HepG2 (cell line): ENCODE results near the gene DDX1. TPM values are rescaled to one million over a fixed set of nuclear protein-coding genes. Genes with fewer than 3 reads are reported as not detected.

ENCODE experiments used
- ATAC-seq: fragments of 200-7000 bp; cut with Tn5 transposase; 3 replicates; pipeline ENCODE4 v1.9.1; 2020; ENCODE audit warnings: mild to moderate bottlenecking, moderate library complexity
- BruUV-seq: library from RNA; stranded (reverse); fragments of 400-500 nt; replicated peaks from 2 replicates; lab custom pipeline; 2021; lab: Mats Ljungman, UMichigan
- CTCF ChIA-PET: fragments of 300-600 bp; formaldehyde crosslinking; extraction: SDS; loops from one replicate; lab custom pipeline; 2021; ENCODE audit warnings: low total read pairs, inconsistent platforms, low intra/inter-chr PET ratio; lab: Yijun Ruan, JAX
- POLR2A ChIA-PET: fragments of 350-600 bp; sonication (Branson Sonifier 250); formaldehyde crosslinking; loops from one replicate; lab custom pipeline; 2020; ENCODE audit warnings: antibody characterized with exemption, inconsistent platforms; lab: Yijun Ruan, JAX
- DNase-seq: peaks from one replicate; pipeline ENCODE4 v3.0.0-alpha.2; 2015; ENCODE audit warnings: low spot score
- FAIRE-seq: peaks from 3 replicates; lab custom pipeline; 2011; peaks lifted over from hg19 to GRCh38; lab: Jason Lieb, UNC
- H2AFZ ChIP-seq: one replicate; pipeline ENCODE4 v1.6.1; 2011; ENCODE audit warnings: low read length, inconsistent platforms
- H3K27ac ChIP-seq: fragments of 300-600 bp; 3 replicates; pipeline ENCODE4 v1.8.0; 2011; ENCODE audit warnings: mixed run types, mild to moderate bottlenecking, mixed read lengths, low read length, inconsistent platforms; ENCODE audit not compliant: insufficient read depth; ENCODE audit errors: extremely low read length
- H3K27me3 ChIP-seq, 2 experiments: fragments of 200-600 bp in 1 of 2; 2 replicates in 1 of 2; 3 replicates in 1 of 2; pipeline versions ENCODE4 v1.6.0 to v1.8.0; 2011; ENCODE audit warnings: low read length in 2 of 2, mild to moderate bottlenecking in 2 of 2, moderate library complexity in 2 of 2, inconsistent platforms in 1 of 2; ENCODE audit not compliant: insufficient read depth in 2 of 2, control insufficient read depth in 1 of 2
- H3K36me3 ChIP-seq, 2 experiments: fragments of 200-600 bp in 1 of 2; replicated peaks in 1 of 2; 2 replicates in 1 of 2; 3 replicates in 1 of 2; pipeline versions ENCODE4 v1.5.1 to v1.8.0; 2011; ENCODE audit warnings: low read length in 2 of 2, inconsistent platforms in 1 of 2; ENCODE audit not compliant: insufficient read depth in 2 of 2, control insufficient read depth in 1 of 2
- H3K4me1 ChIP-seq: 2 replicates; pipeline ENCODE4 v1.5.1; 2012; ENCODE audit warnings: low read length, inconsistent platforms; ENCODE audit not compliant: insufficient read depth
- H3K4me2 ChIP-seq: 2 replicates; pipeline ENCODE4 v1.6.0; 2011; ENCODE audit warnings: low read depth, low read length, inconsistent platforms
- H3K4me3 ChIP-seq, 3 experiments: fragments of 200-600 bp in 1 of 3; sonication (generic), shearing (Covaris generic) in 1 of 3; replicated peaks in 1 of 3; 2 replicates each; pipeline ENCODE4 v1.5.1; 2011 to 2016; ENCODE audit warnings: low read length in 3 of 3, inconsistent platforms in 2 of 3, low read depth in 2 of 3, mild to moderate bottlenecking in 2 of 3, control low read depth in 1 of 3, mixed read lengths in 1 of 3; ENCODE audit not compliant: insufficient read depth in 1 of 3
- H3K79me2 ChIP-seq: one replicate; pipeline ENCODE4 v1.6.1; 2011; ENCODE audit warnings: low read length, inconsistent platforms; ENCODE audit not compliant: insufficient read depth
- H3K9ac ChIP-seq: 2 replicates; pipeline ENCODE4 v1.6.0; 2011; ENCODE audit warnings: mild to moderate bottlenecking, low read depth, low read length, inconsistent platforms; ENCODE audit not compliant: insufficient read depth
- H3K9me3 ChIP-seq: 2 replicates; pipeline ENCODE4 v1.5.1; 2012; ENCODE audit warnings: mild to moderate bottlenecking, low read length
- H4K20me1 ChIP-seq: 2 replicates; pipeline ENCODE4 v1.6.0; 2011; ENCODE audit warnings: inconsistent platforms, mild to moderate bottlenecking, low read length, moderate library complexity; ENCODE audit not compliant: insufficient read depth
- GPN1 ChIP-seq: sonication (generic); formaldehyde crosslinking; IDR thresholded peaks from 2 replicates; pipeline ENCODE4 v1.5.1; 2020; ENCODE audit warnings: missing genetic modification reagents, borderline replicate concordance
- JUNB ChIP-seq: sonication (generic); formaldehyde crosslinking; IDR thresholded peaks from 2 replicates; pipeline ENCODE4 v1.8.0; 2022; ENCODE audit warnings: missing genetic modification reagents, mild to moderate bottlenecking, borderline replicate concordance
- KDM5A ChIP-seq: fragments of 200-600 bp; sonication (generic); IDR thresholded peaks from 2 replicates; pipeline ENCODE4 v1.7.0; 2018; ENCODE audit warnings: antibody characterized with exemption, mild to moderate bottlenecking, low read length, borderline replicate concordance
- NR2F1 ChIP-seq, 2 experiments: fragments of 450-650 bp in 1 of 2; formaldehyde crosslinking in 1 of 2; IDR thresholded peaks; 2 replicates each; pipeline versions ENCODE4 v1.5.0 to v1.6.1; 2016 to 2020; ENCODE audit warnings: mild to moderate bottlenecking in 1 of 2, missing compliant biosample characterization in 1 of 2, missing genetic modification reagents in 1 of 2, moderate library complexity in 1 of 2
- SKI ChIP-seq: fragments of 450-650 bp; IDR thresholded peaks from one replicate; pipeline ENCODE4 v1.6.1; 2018; ENCODE audit warnings: mild to moderate bottlenecking; ENCODE audit not compliant: partially characterized antibody
- U2AF1 ChIP-seq: fragments of 200-400 bp; formaldehyde crosslinking; optimal IDR thresholded peaks from 2 replicates; pipeline ENCODE3; 2017; ENCODE audit warnings: mild to moderate bottlenecking, low read depth, low read length
- ZFX ChIP-seq: sonication (generic); formaldehyde crosslinking; IDR thresholded peaks from 2 replicates; pipeline ENCODE4 v1.4.0; 2020; ENCODE audit warnings: mild to moderate bottlenecking, low read depth, missing genetic modification reagents, moderate library complexity
- ZNF383 ChIP-seq: sonication (generic); formaldehyde crosslinking; IDR thresholded peaks from 2 replicates; pipeline ENCODE4 v1.4.0; 2020; ENCODE audit warnings: missing genetic modification reagents, mild to moderate bottlenecking, borderline replicate concordance
- ZNF720 ChIP-seq: sonication (generic); formaldehyde crosslinking; IDR thresholded peaks from 2 replicates; pipeline ENCODE4 v1.4.0; 2020; ENCODE audit warnings: missing genetic modification reagents
- ZNF747 ChIP-seq: sonication (generic); formaldehyde crosslinking; IDR thresholded peaks from 2 replicates; pipeline ENCODE4 v1.8.1; 2023; ENCODE audit warnings: missing genetic modification reagents, mild to moderate bottlenecking, borderline replicate concordance
- WGBS: methylation state at CpG from one replicate; pipeline ENCODE4 v1.1.6; 2017; ENCODE audit warnings: low lambda C conversion rate; 5-methylcytosine and 5-hydroxymethylcytosine counted together
- in situ Hi-C: cut with HindIII; loops from 2 replicates; pipeline ENCODE4 v1.10.0; 2017; ENCODE audit warnings: low pct_unique_long_range_greater_than_20kb; ENCODE audit not compliant: extremely low pct_ligation_motif_present
- intact Hi-C: fragments of 100-400 bp; cut with micrococcal nuclease; formaldehyde crosslinking; loops from one replicate; pipeline ENCODE4 v1.10.0; 2022; ENCODE audit not compliant: unreplicated experiment
- polyA plus RNA-seq, 8 experiments: library from polyadenylated mRNA; depleted of rRNA in 3 of 8; stranded (reverse) in 7 of 8; unstranded in 1 of 8; fragments of >200 nt; fragmentation: Illumina TruSeq in 4 of 8; extraction: Trizol in 4 of 8; gene quantifications; 2 replicates each; pipeline versions ENCODE4 v1.2.1 to v1.2.3, GENCODE V29; 2011 to 2016; ENCODE audit warnings: low read depth in 4 of 8, missing spikeins in 1 of 8, mixed read lengths in 1 of 8; ENCODE audit not compliant: insufficient read depth in 1 of 8
- total RNA-seq, 5 experiments: library from RNA; depleted of rRNA; stranded (reverse); fragments of >200 nt; fragmentation: Illumina TruSeq; extraction: Trizol; gene quantifications; 2 replicates each; pipeline ENCODE4 v1.2.3, GENCODE V29; 2016; ENCODE audit warnings: low read depth in 1 of 5
- TF ChIP-seq, protein P1 (sequence below), 2 experiments: fragments of 450-650 bp in 1 of 2; sonication (generic) in 1 of 2; formaldehyde crosslinking; IDR thresholded peaks; 2 replicates each; pipeline versions ENCODE4 v1.5.0 to v1.8.0; 2020 to 2022; ENCODE audit warnings: mild to moderate bottlenecking in 1 of 2, missing genetic modification reagents in 1 of 2

DDX1 gene
- total and polyA plus RNA-seq, 2 of the 13 experiments (the other 11 are each of a cell fraction or from before 2014, with no cell fraction given) = 81.6 to 130 TPM

DNA sequence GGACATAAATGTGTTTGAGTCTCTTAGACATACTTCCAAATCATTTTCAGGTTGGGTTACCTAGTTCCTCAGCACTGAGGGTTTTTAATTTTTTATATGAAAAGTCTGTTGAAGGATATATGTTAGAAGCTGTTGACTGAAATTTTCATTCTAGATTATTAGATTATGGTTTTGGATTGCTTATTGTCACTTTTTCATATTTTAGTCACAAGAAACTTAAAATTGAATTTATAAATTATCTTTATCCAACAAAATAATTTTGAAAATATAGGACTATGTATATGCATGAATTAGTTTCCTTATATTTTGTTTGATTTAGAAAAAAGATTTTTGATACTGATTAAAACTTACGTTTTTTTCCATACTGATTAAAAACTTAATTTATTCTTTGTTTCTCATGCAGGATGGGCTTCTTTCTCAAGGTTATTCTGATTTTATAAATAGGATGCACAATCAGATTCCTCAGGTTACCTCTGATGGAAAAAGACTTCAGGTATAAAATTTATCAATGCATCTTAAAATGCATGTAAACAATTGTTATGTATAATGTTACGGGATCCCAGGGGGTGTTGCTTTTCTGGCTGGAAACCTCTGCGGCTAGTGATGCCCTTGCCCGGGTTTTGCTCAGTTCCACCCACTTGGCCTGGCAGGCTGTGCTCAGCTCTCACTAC lies 26.2 kb downstream of the DDX1 start:
- intact Hi-C loops (no loop called here), in situ Hi-C loops (no loop called here)
- H3K4me1 ChIP-seq = no peaks in the 10 kb centered on the region
- no peak for DNase-seq
- H3K9me3 ChIP-seq = no peaks in the 10 kb centered on the region
- H3K27ac ChIP-seq = no peak overlapping the region
- FAIRE-seq = no peak
- POLR2A ChIA-PET = no interaction called here
- TF ChIP-seq ZFX (CRISPR knock-in tag) = no peak
- TF ChIP-seq GPN1 (CRISPR knock-in tag) = no peak
- TF ChIP-seq ZNF720 (CRISPR knock-in tag) = no peak
- no peak for TF ChIP-seq ZNF383 (CRISPR knock-in tag)
- no peak for TF ChIP-seq SKI
- no peak for TF ChIP-seq JUNB
- no peak for TF ChIP-seq ZNF747 (CRISPR knock-in tag)
- TF ChIP-seq KDM5A = no peak
- TF ChIP-seq, protein P1, sequence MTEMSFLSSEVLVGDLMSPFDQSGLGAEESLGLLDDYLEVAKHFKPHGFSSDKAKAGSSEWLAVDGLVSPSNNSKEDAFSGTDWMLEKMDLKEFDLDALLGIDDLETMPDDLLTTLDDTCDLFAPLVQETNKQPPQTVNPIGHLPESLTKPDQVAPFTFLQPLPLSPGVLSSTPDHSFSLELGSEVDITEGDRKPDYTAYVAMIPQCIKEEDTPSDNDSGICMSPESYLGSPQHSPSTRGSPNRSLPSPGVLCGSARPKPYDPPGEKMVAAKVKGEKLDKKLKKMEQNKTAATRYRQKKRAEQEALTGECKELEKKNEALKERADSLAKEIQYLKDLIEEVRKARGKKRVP (CRISPR knock-in tag; IDR thresholded peaks at IDR 0.05) = no peak
- no peak for TF ChIP-seq U2AF1
- TF ChIP-seq NR2F1 (CRISPR knock-in tag; IDR thresholded peaks at IDR 0.05) = no peak
- no peaks in the 10 kb centered on the region for H4K20me1 ChIP-seq
- BruUV-seq = no TSS peak
- H3K4me2 ChIP-seq = no peak overlapping the region
- no peak overlapping the region for H3K4me3 ChIP-seq
- no peak for ATAC-seq
- no peak overlapping the region for H2AFZ ChIP-seq
- H3K36me3 ChIP-seq = peaks cover 23 to 80% of the 10 kb centered on the region in 2 experiments
- no peaks in the 10 kb centered on the region for H3K27me3 ChIP-seq
- CTCF ChIA-PET = no interaction called here
- WGBS = 98% methylated on average over 4 of the region's 4 CpGs
- no peak overlapping the region for H3K9ac ChIP-seq
- no peaks in the 10 kb centered on the region for H3K79me2 ChIP-seq
